Measurements from ENCODE around the gene SETDB1. TPM values are rescaled to one million over a fixed set of nuclear protein-coding genes. Genes with fewer than 3 reads are reported as not detected.

The SETDB1 gene
- polyA plus RNA-seq, 1 of the 3 experiments (the other 2 are of a cell fraction) = 29.9 TPM

DNA sequence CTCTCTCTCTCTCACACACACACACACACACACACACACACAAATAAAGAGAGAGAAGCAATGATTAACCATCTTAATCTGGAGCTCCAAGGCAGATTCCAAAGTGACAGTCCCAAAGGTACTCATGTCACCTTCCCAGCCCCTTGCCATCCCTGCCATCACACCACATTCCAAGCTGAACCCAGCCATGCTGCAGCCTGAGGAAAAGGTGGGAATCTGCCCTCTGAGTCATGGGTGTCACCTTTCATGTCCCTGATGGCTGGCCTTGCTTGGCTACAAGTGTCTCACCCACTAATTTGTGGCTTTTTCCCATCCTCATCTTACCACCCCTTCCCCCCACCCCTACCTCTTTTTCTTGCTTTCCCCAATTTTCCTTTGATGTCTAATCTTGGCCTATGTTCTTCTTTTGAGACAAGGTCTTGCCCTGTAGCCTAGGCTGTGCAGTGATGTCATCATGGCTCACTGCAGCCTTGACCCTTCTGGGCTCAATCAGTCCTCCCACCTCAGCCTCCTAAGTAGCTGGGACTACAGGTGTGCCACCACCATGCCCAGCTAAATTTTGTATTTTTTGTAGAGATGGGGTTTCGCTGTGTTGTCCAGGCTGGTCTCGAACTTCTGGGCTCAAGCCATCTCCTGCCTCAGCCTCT, 59.1 kb downstream of the SETDB1 start:
- peaks cover 0 to 11% of the 10 kb centered on the region in 2 experiments; a peak in 1 of 4 replicates for H3K4me1 ChIP-seq (ENCODE audit: control insufficient read depth in 1 of 2, insufficient read depth in 2 of 2, low read depth in 1 of 2, low read length in 1 of 2)
- ChIA-PET POLR2A (no interaction called here), CTCF (interaction anchor here (1.1 to 17.0 kb wide), 3 partner anchors 12 to 86 kb away, joined by 3 to 371 read pairs (median 4); partner anchors contain the start of genes GABPB2 and MINDY1)
- no peak for DNase-seq
- no peak overlapping the region for H3K9ac ChIP-seq
- no peaks in the 10 kb centered on the region for H3K36me3 ChIP-seq (replicated peaks in 1 of 2; ENCODE audit: control insufficient read depth in 1 of 2, insufficient read depth in 2 of 2, low read length in 1 of 2)
- no peaks in the 10 kb centered on the region for H3K9me3 ChIP-seq
- no peak overlapping the region for H2AFZ ChIP-seq (ENCODE audit: low read depth)
- no peaks in the 10 kb centered on the region for H3K9me2 ChIP-seq
- TF ChIP-seq, protein P1, sequence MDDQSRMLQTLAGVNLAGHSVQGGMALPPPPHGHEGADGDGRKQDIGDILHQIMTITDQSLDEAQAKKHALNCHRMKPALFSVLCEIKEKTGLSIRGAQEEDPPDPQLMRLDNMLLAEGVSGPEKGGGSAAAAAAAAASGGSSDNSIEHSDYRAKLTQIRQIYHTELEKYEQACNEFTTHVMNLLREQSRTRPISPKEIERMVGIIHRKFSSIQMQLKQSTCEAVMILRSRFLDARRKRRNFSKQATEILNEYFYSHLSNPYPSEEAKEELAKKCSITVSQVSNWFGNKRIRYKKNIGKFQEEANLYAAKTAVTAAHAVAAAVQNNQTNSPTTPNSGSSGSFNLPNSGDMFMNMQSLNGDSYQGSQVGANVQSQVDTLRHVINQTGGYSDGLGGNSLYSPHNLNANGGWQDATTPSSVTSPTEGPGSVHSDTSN (IDR thresholded peaks at IDR 0.05) = no peak
- TF ChIP-seq RFX5 (IDR thresholded peaks at IDR 0.05; ENCODE audit: low read length) (no peak), RCOR1 (IDR thresholded peaks at IDR 0.05; ENCODE audit: low read length) (no peak), YY1 (IDR thresholded peaks at IDR 0.05; ENCODE audit: low read depth) (no peak), TEAD4 (IDR thresholded peaks at IDR 0.05; ENCODE audit: borderline replicate concordance, insufficient read depth) (no peak), USF1 (IDR thresholded peaks at IDR 0.05; ENCODE audit: borderline replicate concordance, low read depth) (no peak), GATA2 (CRISPR knock-in tag; IDR thresholded peaks at IDR 0.05) (no peak), MAX (IDR thresholded peaks at IDR 0.05; ENCODE audit: low read depth) (no peak), EP300 (IDR thresholded peaks at IDR 0.05; ENCODE audit: borderline replicate concordance in 1 of 2, low read depth in 1 of 2, low read length in 1 of 2) (no peak)
- TF ChIP-seq, protein P2, sequence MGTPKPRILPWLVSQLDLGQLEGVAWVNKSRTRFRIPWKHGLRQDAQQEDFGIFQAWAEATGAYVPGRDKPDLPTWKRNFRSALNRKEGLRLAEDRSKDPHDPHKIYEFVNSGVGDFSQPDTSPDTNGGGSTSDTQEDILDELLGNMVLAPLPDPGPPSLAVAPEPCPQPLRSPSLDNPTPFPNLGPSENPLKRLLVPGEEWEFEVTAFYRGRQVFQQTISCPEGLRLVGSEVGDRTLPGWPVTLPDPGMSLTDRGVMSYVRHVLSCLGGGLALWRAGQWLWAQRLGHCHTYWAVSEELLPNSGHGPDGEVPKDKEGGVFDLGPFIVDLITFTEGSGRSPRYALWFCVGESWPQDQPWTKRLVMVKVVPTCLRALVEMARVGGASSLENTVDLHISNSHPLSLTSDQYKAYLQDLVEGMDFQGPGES (IDR thresholded peaks at IDR 0.05; ENCODE audit: low read depth, low read length) = no peak
- H3K27me3 ChIP-seq (ENCODE audit: insufficient read depth) = no peaks in the 10 kb centered on the region
- H3K27ac ChIP-seq (ENCODE audit: low read depth in 2 of 2, low read length in 1 of 2) = no peak overlapping the region
- no peaks in the 10 kb centered on the region for H4K20me1 ChIP-seq (ENCODE audit: insufficient read depth)
- no peaks in the 10 kb centered on the region for H3F3A ChIP-seq (replicated peaks; ENCODE audit: insufficient read depth)
- no peaks in the 10 kb centered on the region for H3K79me2 ChIP-seq (ENCODE audit: insufficient read depth)
- no peak overlapping the region for H3K4me2 ChIP-seq
- WGBS (ENCODE audit: low lambda C conversion rate) = 72% methylated on average over 2 of the region's 2 CpGs
- no peak overlapping the region for H3K4me3 ChIP-seq (ENCODE audit: low read depth in 2 of 2, low read length in 1 of 2)

DNA sequence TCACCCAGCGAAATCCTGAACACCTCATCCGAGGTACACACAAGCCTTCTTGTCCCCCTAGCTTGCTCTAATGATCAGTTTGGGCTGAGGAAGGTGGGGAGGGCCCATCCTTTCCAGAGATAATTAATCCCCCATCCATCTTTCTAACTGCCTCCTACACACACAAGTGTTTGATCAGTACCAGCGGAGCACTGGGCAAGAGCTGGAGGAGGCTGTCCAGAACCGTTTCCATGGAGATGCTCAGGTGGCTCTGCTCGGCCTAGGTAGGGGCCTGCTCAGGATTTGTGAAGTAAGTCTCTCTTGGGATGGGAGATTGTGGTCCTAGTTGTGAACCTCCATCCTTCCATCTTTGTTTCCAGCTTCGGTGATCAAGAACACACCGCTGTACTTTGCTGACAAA, 61.8 kb downstream of the SETDB1 start:
- DNase-seq = no peak
- no peaks in the 10 kb centered on the region for H3K79me2 ChIP-seq (ENCODE audit: insufficient read depth)

More for the DNA sequence above, 61.8 kb downstream of the SETDB1 start:
- Histone ChIP-seq H3K4me3 (ENCODE audit: low read depth in 2 of 2, low read length in 1 of 2) (no peak overlapping the region), H3F3A (replicated peaks; ENCODE audit: insufficient read depth) (no peaks in the 10 kb centered on the region), H3K9me2 (no peaks in the 10 kb centered on the region), H3K4me1 (ENCODE audit: control insufficient read depth in 1 of 2, insufficient read depth in 2 of 2, low read depth in 1 of 2, low read length in 1 of 2) (no peaks in the 10 kb centered on the region), H3K9ac (no peak overlapping the region), H3K27me3 (ENCODE audit: insufficient read depth) (no peaks in the 10 kb centered on the region), H2AFZ (ENCODE audit: low read depth) (no peak overlapping the region), H4K20me1 (ENCODE audit: insufficient read depth) (no peaks in the 10 kb centered on the region), H3K27ac (ENCODE audit: low read depth in 2 of 2, low read length in 1 of 2) (no peak overlapping the region), H3K36me3 (replicated peaks in 1 of 2; ENCODE audit: control insufficient read depth in 1 of 2, insufficient read depth in 2 of 2, low read length in 1 of 2) (no peaks in the 10 kb centered on the region), H3K9me3 (no peaks in the 10 kb centered on the region), H3K4me2 (no peak overlapping the region)
- CTCF ChIA-PET = interaction anchor here (1.0 to 17.0 kb wide), 3 partner anchors 9 to 66 kb away, joined by 4 to 371 read pairs (median 26); partner anchors contain the start of gene MINDY1
- WGBS (ENCODE audit: low lambda C conversion rate) = 94% methylated on average over 7 of the region's 7 CpGs
- POLR2A ChIA-PET = interaction anchor here (0.9 kb wide), 1 partner anchor 19 kb away, joined by 3 read pairs; the partner anchor contains the start of gene MINDY1
- no peak for TF ChIP-seq CHD2 (IDR thresholded peaks at IDR 0.05; ENCODE audit: low read length, partially characterized antibody)
- TF ChIP-seq ELF1 (IDR thresholded peaks at IDR 0.05) = no peak
- TF ChIP-seq RXRA (IDR thresholded peaks at IDR 0.05; ENCODE audit: borderline replicate concordance, low read depth) = no peak
- no peak for TF ChIP-seq YY1 (IDR thresholded peaks at IDR 0.05; ENCODE audit: low read depth)
- no peak for TF ChIP-seq TCF12 (IDR thresholded peaks at IDR 0.05)
- TF ChIP-seq USF2 (IDR thresholded peaks at IDR 0.05; ENCODE audit: borderline replicate concordance, low read depth, low read length) = no peak
